Tibial nerve (tissue), 4 donors: ENCODE measurements around the gene FGF14. TPM values are rescaled to one million over a fixed set of nuclear protein-coding genes. Genes with fewer than 3 reads are reported as not detected.

Experiments
- DNase-seq, 2 donors: peaks; one replicate each; pipeline ENCODE4 v3.0.0-alpha.2; 2019; ENCODE audit warnings: low spot score in 2 of 2
- H3K27ac ChIP-seq, 4 donors: fragments of 200-600 bp; sonication (generic) in 3 of 4; one replicate each; pipeline ENCODE4 v1.5.1; 2017 to 2019; ENCODE audit warnings: mild to moderate bottlenecking in 1 of 4
- H3K27me3 ChIP-seq, 2 donors: fragments of 200-600 bp; sonication (generic) in 1 of 2; one replicate each; pipeline versions ENCODE4 v1.5.1 to v1.6.0; 2017 to 2019
- H3K36me3 ChIP-seq, 3 donors: fragments of 200-600 bp; sonication (generic); one replicate each; pipeline ENCODE4 v1.5.1; 2018 to 2019
- H3K4me1 ChIP-seq, 4 donors: fragments of 200-600 bp; sonication (generic) in 3 of 4; one replicate each; pipeline ENCODE4 v1.5.1; 2017 to 2019
- H3K4me3 ChIP-seq, 4 donors: fragments of 200-600 bp; sonication (generic) in 3 of 4; one replicate each; pipeline ENCODE4 v1.5.1; 2017 to 2019; ENCODE audit warnings: mild to moderate bottlenecking in 1 of 4, moderate library complexity in 1 of 4
- H3K9me3 ChIP-seq, 4 donors: fragments of 200-600 bp; sonication (generic) in 3 of 4; one replicate each; pipeline ENCODE4 v1.5.1; 2017 to 2019
- CTCF ChIP-seq, 5 experiments: fragments of 200-600 bp in 3 of 5; fragments of 450-650 bp in 2 of 5; sonication (generic) in 3 of 5; IDR thresholded peaks; one replicate each; pipeline ENCODE4 v1.5.1; 2016 to 2019; ENCODE audit warnings: antibody characterized with exemption in 5 of 5, mild to moderate bottlenecking in 3 of 5, moderate library complexity in 2 of 5
- EP300 ChIP-seq, 2 donors: sonication (generic); formaldehyde crosslinking; IDR thresholded peaks; one replicate each; pipeline ENCODE4 v1.6.1; 2017; ENCODE audit warnings: antibody characterized with exemption in 2 of 2, mild to moderate bottlenecking in 1 of 2
- POLR2A ChIP-seq, 2 donors: fragments of 450-650 bp; IDR thresholded peaks; one replicate each; pipeline ENCODE4 v1.6.1; 2017; ENCODE audit warnings: antibody characterized with exemption in 2 of 2, mild to moderate bottlenecking in 2 of 2, moderate library complexity in 2 of 2
- WGBS, 2 donors: methylation state at CpG; one replicate each; pipeline ENCODE4 v1.1.5; 2018; 5-methylcytosine and 5-hydroxymethylcytosine counted together
- total RNA-seq, 4 donors: library from RNA; depleted of rRNA; stranded (reverse); fragments of >200 nt; gene quantifications; one replicate each; pipeline ENCODE4 v1.1.0, GENCODE V29; 2016

FGF14 gene
- total RNA-seq, 4 donors from 2014 or later, result 0.20 to 2.1 (median 0.21) TPM; not detected in 1

GRCh38 chr13:102227741-102228140 lies 174.1 kb downstream of the FGF14 start:
- Histone ChIP-seq H3K9me3 (no peaks in the 10 kb centered on the region), H3K27me3 (no peaks in the 10 kb centered on the region), H3K4me1 (no peaks in the 10 kb centered on the region), H3K36me3 (no peaks in the 10 kb centered on the region), H3K4me3 (no peak overlapping the region), H3K27ac (no peak overlapping the region)
- DNase-seq, result no peak
- no peak for TF ChIP-seq CTCF (IDR thresholded peaks at IDR 0.05)
- TF ChIP-seq EP300 (IDR thresholded peaks at IDR 0.05), result no peak
- TF ChIP-seq POLR2A (IDR thresholded peaks at IDR 0.05), result no peak
- WGBS, 2 donors, result 77 to 80% methylated on average over 6 of the region's 6 CpGs

GRCh38 chr13:102226591-102226990 lies 175.3 kb downstream of the FGF14 start:
- 83 to 86% methylated on average over 1 of the region's 1 CpG for WGBS, 2 donors
- Histone ChIP-seq H3K27ac (no peak overlapping the region), H3K4me3 (no peak overlapping the region), H3K4me1 (no peaks in the 10 kb centered on the region), H3K27me3 (no peaks in the 10 kb centered on the region), H3K9me3 (no peaks in the 10 kb centered on the region), H3K36me3 (no peaks in the 10 kb centered on the region)
- TF ChIP-seq EP300 (IDR thresholded peaks at IDR 0.05) (no peak), CTCF (IDR thresholded peaks at IDR 0.05) (no peak), POLR2A (IDR thresholded peaks at IDR 0.05) (no peak)
- DNase-seq, result no peak

- Histone ChIP-seq H3K4me3 (no peak overlapping the region), H3K27ac (no peak overlapping the region), H3K4me1 (no peaks in the 10 kb centered on the region), H3K27me3 (no peaks in the 10 kb centered on the region), H3K36me3 (no peaks in the 10 kb centered on the region), H3K9me3 (no peaks in the 10 kb centered on the region)
- TF ChIP-seq CTCF (IDR thresholded peaks at IDR 0.05) (no peak), POLR2A (IDR thresholded peaks at IDR 0.05) (no peak), EP300 (IDR thresholded peaks at IDR 0.05) (no peak)
- no peak for DNase-seq
- WGBS, 2 donors, result 70 to 73% methylated on average over 6 of the region's 6 CpGs
Measured at GRCh38 chr13:102225892-102226291, 176.0 kb downstream of the FGF14 start.

GRCh38 chr13:102220681-102221228 lies 181.1 kb downstream of the FGF14 start:
- H3K27me3 ChIP-seq, result no peaks in the 10 kb centered on the region
- no peak for TF ChIP-seq CTCF (IDR thresholded peaks at IDR 0.05)
- no peak for TF ChIP-seq EP300 (IDR thresholded peaks at IDR 0.05)
- TF ChIP-seq POLR2A (IDR thresholded peaks at IDR 0.05), result no peak
- no peak overlapping the region for H3K27ac ChIP-seq
- no peaks in the 10 kb centered on the region for H3K9me3 ChIP-seq
- WGBS, 2 donors, result 56 to 65% methylated on average over 5 of the region's 5 CpGs
- DNase-seq, result no peak
- no peaks in the 10 kb centered on the region for H3K36me3 ChIP-seq
- H3K4me3 ChIP-seq, result no peak overlapping the region
- no peaks in the 10 kb centered on the region for H3K4me1 ChIP-seq

- TF ChIP-seq CTCF (IDR thresholded peaks at IDR 0.05) (no peak), POLR2A (IDR thresholded peaks at IDR 0.05) (no peak), EP300 (IDR thresholded peaks at IDR 0.05) (no peak)
- no peaks in the 10 kb centered on the region for H3K4me1 ChIP-seq
- H3K27me3 ChIP-seq, result no peaks in the 10 kb centered on the region
- no peak for DNase-seq
- H3K9me3 ChIP-seq, result no peaks in the 10 kb centered on the region
- H3K27ac ChIP-seq, result no peak overlapping the region
- no peak overlapping the region for H3K4me3 ChIP-seq
- no peaks in the 10 kb centered on the region for H3K36me3 ChIP-seq
Measured at GRCh38 chr13:102214956-102215355, 186.9 kb downstream of the FGF14 start.
